Hepatocyte (in vitro differentiated cells): Measurements from ENCODE around the gene PCSK6. TPM values are rescaled to one million over a fixed set of nuclear protein-coding genes. Genes with fewer than 3 reads are reported as not detected.

Experiments
- DNase-seq: peaks from one replicate; pipeline ENCODE4 v3.0.0-alpha.2; 2016; ENCODE audit warnings: low spot score
- H2AFZ ChIP-seq: fragments of 200-600 bp; sonication (generic); 2 replicates; pipeline ENCODE4 v1.6.0; 2016; ENCODE audit warnings: antibody characterized with exemption, mild to moderate bottlenecking
- H3K27ac ChIP-seq: fragments of 200-600 bp; sonication (generic); 2 replicates; pipeline ENCODE4 v1.5.1; 2016; ENCODE audit warnings: mild to moderate bottlenecking
- H3K27me3 ChIP-seq: fragments of 200-600 bp; sonication (generic); 2 replicates; pipeline ENCODE4 v1.6.1; 2016
- H3K36me3 ChIP-seq: fragments of 200-600 bp; sonication (generic); replicated peaks from 2 replicates; pipeline ENCODE4 v1.5.1; 2016; ENCODE audit warnings: low read depth; ENCODE audit not compliant: insufficient read depth
- H3K4me1 ChIP-seq: fragments of 200-600 bp; sonication (generic); 2 replicates; pipeline ENCODE4 v1.5.1; 2016; ENCODE audit warnings: mild to moderate bottlenecking, moderate library complexity; ENCODE audit not compliant: insufficient read depth
- H3K4me2 ChIP-seq: fragments of 200-600 bp; sonication (generic); 2 replicates; pipeline ENCODE4 v1.6.0; 2016
- H3K4me3 ChIP-seq: fragments of 200-600 bp; sonication (generic); 2 replicates; pipeline ENCODE4 v1.5.1; 2016; ENCODE audit warnings: mild to moderate bottlenecking
- H3K79me2 ChIP-seq: fragments of 200-600 bp; sonication (generic); 2 replicates; pipeline ENCODE4 v1.6.0; 2017; ENCODE audit warnings: mild to moderate bottlenecking
- H3K9me2 ChIP-seq: fragments of 200-600 bp; sonication (generic); replicated peaks from 2 replicates; pipeline ENCODE4 v1.6.0; 2017; ENCODE audit warnings: mild to moderate bottlenecking; ENCODE audit not compliant: insufficient read depth
- H3K9me3 ChIP-seq: fragments of 200-600 bp; sonication (generic); 2 replicates; pipeline ENCODE4 v1.5.1; 2016; ENCODE audit warnings: low read depth, mild to moderate bottlenecking
- H4K20me1 ChIP-seq: fragments of 200-600 bp; sonication (generic); 2 replicates; pipeline ENCODE4 v1.6.0; 2016; ENCODE audit warnings: mild to moderate bottlenecking; ENCODE audit not compliant: insufficient read depth, poor library complexity, severe bottlenecking
- EZH2 ChIP-seq: fragments of 200-600 bp; sonication (generic); IDR thresholded peaks from 2 replicates; pipeline ENCODE4 v1.6.1; 2016; ENCODE audit warnings: antibody characterized with exemption, mild to moderate bottlenecking, borderline replicate concordance
- EZH2phosphoT487 ChIP-seq: fragments of 200-600 bp; sonication (generic); IDR thresholded peaks from one replicate; pipeline ENCODE4 v1.6.1; 2018; ENCODE audit warnings: antibody characterized with exemption, mild to moderate bottlenecking, low read depth, moderate library complexity; ENCODE audit not compliant: unreplicated experiment, severe bottlenecking
- WGBS: methylation state at CpG from one replicate; pipeline ENCODE4 v1.1.6; 2016; ENCODE audit warnings: low lambda C conversion rate; ENCODE audit errors: missing lambda C conversion rate; 5-methylcytosine and 5-hydroxymethylcytosine counted together
- polyA plus RNA-seq: library from polyadenylated mRNA; unstranded; fragments of >200 nt; fragmentation: Nextera tagmentation; extraction: Ambion mirVana; gene quantifications from 2 replicates; pipeline ENCODE4 v1.2.1, GENCODE V29; 2016
- total RNA-seq: library from RNA; depleted of rRNA; stranded (reverse); fragments of >200 nt; gene quantifications from 2 replicates; pipeline ENCODE4 v1.2.3, GENCODE V29; 2014
- TF ChIP-seq, protein P1 (sequence below): fragments of 200-600 bp; sonication (generic); IDR thresholded peaks from 2 replicates; pipeline ENCODE4 v1.5.1; 2016; ENCODE audit warnings: antibody characterized with exemption, mild to moderate bottlenecking; ENCODE audit not compliant: poor library complexity

The PCSK6 gene
- total and polyA plus RNA-seq, 2 experiments from 2014 or later = 31.7 to 40.5 TPM

GRCh38 chr15:101458158-101458900 is 31.2 kb downstream of the PCSK6 start:
- Histone ChIP-seq H3K4me2 (peak overlapping the region; percentile 12), H3K27ac (peak overlapping the region; percentile 34), H3K4me3 (no peak overlapping the region), H3K79me2 (peaks cover 12% of the 10 kb centered on the region), H4K20me1 (no peaks in the 10 kb centered on the region), H3K9me3 (no peaks in the 10 kb centered on the region), H2AFZ (no peak overlapping the region), H3K36me3 (no peaks in the 10 kb centered on the region), H3K4me1 (peaks cover 8% of the 10 kb centered on the region), H3K27me3 (no peaks in the 10 kb centered on the region), H3K9me2 (no peaks in the 10 kb centered on the region)
- TF ChIP-seq EZH2 = no peak
- 88% methylated on average over 23 of the region's 23 CpGs for WGBS
- no peak for DNase-seq

DNA sequence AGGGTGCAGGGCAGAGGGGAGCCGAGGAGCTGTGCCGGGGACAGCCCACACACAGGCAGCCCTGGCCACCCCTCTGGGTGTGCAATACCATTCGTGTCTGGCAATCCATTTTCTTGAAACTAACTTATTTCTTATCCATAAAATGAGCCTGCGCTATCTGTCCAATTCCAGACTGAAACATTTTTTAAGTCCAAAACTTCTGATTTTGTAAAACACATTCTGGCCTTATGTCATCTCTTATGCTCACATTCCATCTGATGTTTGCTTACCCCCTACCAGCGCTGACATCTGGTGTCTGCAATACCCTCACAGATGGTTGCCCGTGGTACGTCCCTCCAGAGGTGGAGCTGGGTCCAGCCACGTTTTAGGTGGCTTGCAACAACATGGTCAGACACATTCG is 31.8 kb downstream of the PCSK6 start:
- Histone ChIP-seq H3K27me3 (no peaks in the 10 kb centered on the region), H3K4me2 (no peak overlapping the region), H3K79me2 (peaks cover 12% of the 10 kb centered on the region), H3K27ac (no peak overlapping the region), H3K4me3 (no peak overlapping the region), H2AFZ (no peak overlapping the region), H3K9me3 (no peaks in the 10 kb centered on the region), H3K9me2 (no peaks in the 10 kb centered on the region), H3K4me1 (peaks cover 14% of the 10 kb centered on the region), H4K20me1 (no peaks in the 10 kb centered on the region), H3K36me3 (no peaks in the 10 kb centered on the region)
- WGBS = 77% methylated on average over 9 of the region's 9 CpGs
- no peak for DNase-seq
- TF ChIP-seq, protein P1, sequence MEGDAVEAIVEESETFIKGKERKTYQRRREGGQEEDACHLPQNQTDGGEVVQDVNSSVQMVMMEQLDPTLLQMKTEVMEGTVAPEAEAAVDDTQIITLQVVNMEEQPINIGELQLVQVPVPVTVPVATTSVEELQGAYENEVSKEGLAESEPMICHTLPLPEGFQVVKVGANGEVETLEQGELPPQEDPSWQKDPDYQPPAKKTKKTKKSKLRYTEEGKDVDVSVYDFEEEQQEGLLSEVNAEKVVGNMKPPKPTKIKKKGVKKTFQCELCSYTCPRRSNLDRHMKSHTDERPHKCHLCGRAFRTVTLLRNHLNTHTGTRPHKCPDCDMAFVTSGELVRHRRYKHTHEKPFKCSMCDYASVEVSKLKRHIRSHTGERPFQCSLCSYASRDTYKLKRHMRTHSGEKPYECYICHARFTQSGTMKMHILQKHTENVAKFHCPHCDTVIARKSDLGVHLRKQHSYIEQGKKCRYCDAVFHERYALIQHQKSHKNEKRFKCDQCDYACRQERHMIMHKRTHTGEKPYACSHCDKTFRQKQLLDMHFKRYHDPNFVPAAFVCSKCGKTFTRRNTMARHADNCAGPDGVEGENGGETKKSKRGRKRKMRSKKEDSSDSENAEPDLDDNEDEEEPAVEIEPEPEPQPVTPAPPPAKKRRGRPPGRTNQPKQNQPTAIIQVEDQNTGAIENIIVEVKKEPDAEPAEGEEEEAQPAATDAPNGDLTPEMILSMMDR = no peak
- TF ChIP-seq EZH2 (no peak), EZH2phosphoT487 (no peak)

DNA sequence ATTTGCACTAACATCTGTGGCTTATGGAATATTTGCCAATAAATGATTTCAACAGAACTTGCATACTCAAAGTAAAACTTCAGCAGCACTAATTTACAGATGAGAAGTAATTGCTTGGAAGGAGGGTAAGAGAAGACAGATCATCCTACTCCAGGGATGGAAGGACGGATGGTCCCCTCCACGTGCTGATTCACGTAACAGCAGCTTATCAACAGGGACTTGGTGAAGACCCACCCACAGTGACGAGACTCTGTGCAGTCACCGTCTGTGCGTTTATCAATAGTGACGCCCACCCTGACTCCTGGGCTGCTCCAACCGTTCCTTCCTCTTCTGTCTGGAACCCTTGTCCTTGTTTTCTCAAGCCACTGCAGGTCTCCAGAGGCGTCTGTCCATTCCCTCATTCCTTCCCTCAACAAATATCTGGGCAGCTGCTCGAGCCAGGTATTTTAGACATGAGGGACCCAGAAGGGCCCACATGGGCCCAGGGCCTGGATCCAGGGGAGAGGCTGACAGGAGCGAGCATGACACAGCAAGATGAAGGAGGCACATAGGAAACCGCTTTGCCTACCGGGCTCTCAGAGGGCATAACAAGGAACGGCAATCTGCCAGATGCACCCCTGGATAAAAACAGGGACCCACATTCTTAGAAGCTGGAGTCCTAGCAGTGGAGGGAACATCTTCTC is 33.3 kb downstream of the PCSK6 start:
- no peak overlapping the region for H2AFZ ChIP-seq
- WGBS = 94% methylated on average over 14 of the region's 14 CpGs

More for the DNA sequence above, 33.3 kb downstream of the PCSK6 start:
- H4K20me1 ChIP-seq = no peaks in the 10 kb centered on the region
- H3K9me3 ChIP-seq = no peaks in the 10 kb centered on the region
- no peaks in the 10 kb centered on the region for H3K27me3 ChIP-seq
- H3K4me3 ChIP-seq = no peak overlapping the region
- H3K9me2 ChIP-seq = no peaks in the 10 kb centered on the region
- no peak overlapping the region for H3K27ac ChIP-seq
- H3K4me2 ChIP-seq = no peak overlapping the region
- no peak for DNase-seq
- TF ChIP-seq EZH2phosphoT487 (no peak), EZH2 (no peak)
- TF ChIP-seq, protein P1 = no peak
- peaks cover 11% of the 10 kb centered on the region for H3K79me2 ChIP-seq
- peaks cover 27% of the 10 kb centered on the region for H3K4me1 ChIP-seq
- H3K36me3 ChIP-seq = no peaks in the 10 kb centered on the region
